ENCODE results near the gene PHB1.

The PHB1 gene

DNA sequence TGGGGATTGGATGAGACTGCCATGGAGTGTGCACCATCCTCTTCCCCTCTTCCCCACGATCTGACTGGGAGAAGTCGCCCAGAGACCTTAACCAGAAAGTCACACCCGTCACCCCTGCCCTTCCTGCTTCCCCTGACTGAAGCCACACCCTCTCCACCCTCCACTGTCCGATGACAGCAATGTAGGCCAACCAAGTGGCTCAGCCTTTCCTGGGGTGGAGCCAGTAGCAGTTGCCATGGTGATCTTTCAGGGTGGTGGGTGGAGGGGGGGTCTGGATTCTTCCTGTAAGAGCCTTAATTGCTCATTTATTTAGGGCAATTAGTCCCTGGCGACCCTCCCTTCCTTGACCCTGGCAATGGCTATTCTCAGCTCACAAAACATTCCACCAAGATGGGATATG, 37.5 kb upstream of the PHB1 start:
- DNase-seq (ENCODE audit: insufficient read length), result no peak
- TF ChIP-seq POLR2A (IDR thresholded peaks at IDR 0.05; ENCODE audit: low read depth, low read length), result no peak
- TF ChIP-seq TAF1 (IDR thresholded peaks at IDR 0.05; ENCODE audit: borderline replicate concordance, low read depth, low read length), result no peak
- no peak for TF ChIP-seq POLR2AphosphoS5 (IDR thresholded peaks at IDR 0.05; ENCODE audit: low read depth, low read length)
- FAIRE-seq, result no peak

DNA sequence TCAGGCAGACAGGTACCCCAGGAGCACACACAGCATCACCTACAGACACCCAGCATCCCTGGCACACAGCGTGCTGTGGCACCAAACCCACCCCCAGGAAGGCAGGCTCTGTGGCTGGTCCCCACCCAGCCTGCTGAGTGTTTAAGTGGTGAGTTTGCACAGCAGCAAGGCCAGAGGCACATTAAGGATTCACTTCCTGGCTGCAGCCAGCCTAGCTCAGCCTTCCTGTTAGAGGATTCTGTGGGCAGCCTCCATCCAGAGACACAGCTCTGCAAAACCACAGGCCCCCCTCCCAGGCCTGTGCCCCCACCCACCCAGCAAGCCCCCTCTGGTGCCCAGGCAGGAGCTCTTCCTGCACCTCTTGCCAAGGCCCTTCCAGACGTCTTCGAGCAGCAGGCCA, 36.1 kb upstream of the PHB1 start:
- FAIRE-seq (no peak), DNase-seq (ENCODE audit: insufficient read length) (no peak)
- TF ChIP-seq TAF1 (IDR thresholded peaks at IDR 0.05; ENCODE audit: borderline replicate concordance, low read depth, low read length) (no peak), POLR2AphosphoS5 (IDR thresholded peaks at IDR 0.05; ENCODE audit: low read depth, low read length) (no peak), POLR2A (IDR thresholded peaks at IDR 0.05; ENCODE audit: low read depth, low read length) (no peak)

DNA sequence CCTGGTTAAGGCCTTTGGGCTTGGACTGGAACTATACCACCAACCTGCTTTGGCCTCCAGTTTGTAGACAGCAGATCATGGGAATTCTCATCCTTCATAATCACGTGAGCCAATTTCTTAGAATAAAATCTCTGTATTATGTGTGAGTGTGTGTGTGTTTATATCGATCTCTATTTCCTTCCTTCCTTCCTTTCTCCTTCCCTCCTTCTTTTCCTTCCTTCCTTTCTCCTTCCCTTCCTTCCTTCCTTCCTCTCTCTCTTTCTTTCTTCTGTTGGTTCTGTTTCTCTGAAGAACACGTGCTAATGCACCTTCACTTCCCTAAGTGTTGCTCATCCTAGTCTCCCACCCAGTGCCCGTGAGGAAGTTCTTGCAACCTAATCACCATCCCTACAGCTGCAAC, 35.5 kb upstream of the PHB1 start:
- DNase-seq (ENCODE audit: insufficient read length) (no peak), FAIRE-seq (no peak)
- no peak for TF ChIP-seq TAF1 (IDR thresholded peaks at IDR 0.05; ENCODE audit: borderline replicate concordance, low read depth, low read length)
- TF ChIP-seq POLR2A (IDR thresholded peaks at IDR 0.05; ENCODE audit: low read depth, low read length), result no peak
- no peak for TF ChIP-seq POLR2AphosphoS5 (IDR thresholded peaks at IDR 0.05; ENCODE audit: low read depth, low read length)

DNA sequence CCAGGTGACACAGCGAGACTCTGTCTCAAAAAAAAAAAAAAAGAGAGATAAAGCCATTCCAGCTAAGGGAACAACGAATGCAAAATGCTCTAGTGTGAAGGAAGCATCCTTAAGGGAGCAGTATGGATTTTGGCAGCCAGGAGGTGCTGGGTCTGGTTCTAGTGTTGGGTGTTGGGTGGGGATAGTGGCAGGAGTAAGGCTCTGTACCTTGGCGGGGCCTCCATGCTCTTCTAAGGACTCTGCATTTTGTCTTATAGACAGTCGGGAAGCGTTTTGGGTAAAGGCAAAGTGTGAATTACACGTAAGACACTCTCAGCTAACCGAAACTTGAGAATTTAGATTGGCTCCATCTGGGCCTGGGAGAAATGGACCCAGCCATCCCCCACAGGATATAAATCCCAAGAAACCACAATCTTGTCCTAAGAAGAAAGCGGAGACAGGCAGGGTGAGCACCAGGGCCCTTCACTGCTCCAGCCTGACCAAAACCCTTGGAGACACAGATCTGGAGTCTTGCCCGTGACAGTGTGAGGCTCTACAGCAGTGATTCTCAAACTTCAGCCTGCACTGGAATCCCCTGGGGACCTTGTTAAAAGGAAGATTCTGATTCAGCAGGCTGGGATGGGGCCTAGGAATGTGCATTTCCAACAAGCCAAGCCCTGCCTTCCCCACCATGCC, 33.1 kb upstream of the PHB1 start:
- no peak for FAIRE-seq
- DNase-seq (ENCODE audit: insufficient read length), result no peak
- no peak for TF ChIP-seq POLR2AphosphoS5 (IDR thresholded peaks at IDR 0.05; ENCODE audit: low read depth, low read length)
- TF ChIP-seq TAF1 (IDR thresholded peaks at IDR 0.05; ENCODE audit: borderline replicate concordance, low read depth, low read length), result no peak
- TF ChIP-seq POLR2A (IDR thresholded peaks at IDR 0.05; ENCODE audit: low read depth, low read length), result no peak

DNA sequence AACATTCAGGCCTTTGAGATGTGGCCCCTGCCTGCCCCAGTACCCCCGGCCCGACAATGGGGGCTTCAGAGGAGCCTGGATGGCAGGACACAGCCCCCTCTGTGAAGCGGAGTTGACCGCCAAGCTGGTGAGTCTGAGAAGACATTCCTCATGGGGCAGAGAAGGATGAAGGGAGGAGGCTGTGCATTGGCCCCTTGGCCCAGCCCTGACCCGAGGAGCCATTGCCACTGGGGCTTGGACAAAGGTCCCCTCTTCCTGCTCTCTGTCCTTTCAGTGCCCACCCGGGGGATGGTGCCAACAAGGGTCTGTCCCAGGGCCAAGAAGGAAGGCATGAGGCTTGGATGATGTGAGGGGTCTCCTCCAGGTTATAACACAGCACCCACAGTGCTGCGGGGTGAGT, 30.9 kb upstream of the PHB1 start:
- no peak for TF ChIP-seq POLR2A (IDR thresholded peaks at IDR 0.05; ENCODE audit: low read depth, low read length)
- DNase-seq (ENCODE audit: insufficient read length) (no peak), FAIRE-seq (no peak)

DNA sequence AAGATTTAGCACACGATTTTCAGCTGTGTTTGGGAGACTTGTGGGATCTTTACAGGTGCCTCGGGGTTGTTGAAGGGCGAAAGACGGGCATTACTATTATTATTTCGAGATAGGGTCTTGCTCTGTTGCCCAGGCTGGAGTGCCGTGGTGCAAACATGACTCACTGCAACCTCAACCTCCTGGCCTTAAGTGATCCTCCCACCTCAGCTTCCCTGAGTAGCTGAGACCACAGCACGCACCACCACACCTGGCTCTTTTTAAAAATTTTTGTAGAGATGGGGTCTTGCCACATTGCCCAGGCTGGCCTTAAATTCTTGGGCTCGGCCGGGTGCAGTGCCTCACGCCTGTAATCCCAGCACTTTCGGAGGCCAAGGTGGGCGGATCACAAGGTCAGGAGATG, 29.7 kb upstream of the PHB1 start:
- no peak for DNase-seq (ENCODE audit: insufficient read length)
- no peak for FAIRE-seq
- TF ChIP-seq TAF1 (IDR thresholded peaks at IDR 0.05; ENCODE audit: borderline replicate concordance, low read depth, low read length), result no peak
- TF ChIP-seq POLR2A (IDR thresholded peaks at IDR 0.05; ENCODE audit: low read depth, low read length), result no peak
- no peak for TF ChIP-seq POLR2AphosphoS5 (IDR thresholded peaks at IDR 0.05; ENCODE audit: low read depth, low read length)

DNA sequence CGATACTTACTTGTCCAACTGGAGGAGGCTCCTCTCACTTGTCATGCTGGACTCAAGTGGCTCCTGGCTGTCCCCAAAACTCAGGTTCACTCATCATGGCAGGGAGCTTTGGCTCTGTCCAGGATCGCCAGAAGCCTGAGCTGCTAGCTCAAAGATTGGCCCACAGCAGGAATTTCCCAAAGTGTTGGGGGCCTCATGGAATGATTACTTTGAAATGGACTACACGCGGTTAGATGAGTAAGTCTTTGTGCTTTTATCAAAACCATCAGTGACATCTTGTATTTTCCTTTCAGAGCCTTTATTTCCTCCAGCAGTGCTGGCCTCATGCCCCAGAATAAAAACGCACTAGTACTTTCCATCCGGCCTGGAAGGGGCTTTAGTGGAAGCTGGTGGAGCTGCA, 29.2 kb upstream of the PHB1 start:
- no peak for FAIRE-seq
- no peak for TF ChIP-seq POLR2A (IDR thresholded peaks at IDR 0.05; ENCODE audit: low read depth, low read length)
- TF ChIP-seq POLR2AphosphoS5 (IDR thresholded peaks at IDR 0.05; ENCODE audit: low read depth, low read length), result no peak
- TF ChIP-seq TAF1 (IDR thresholded peaks at IDR 0.05; ENCODE audit: borderline replicate concordance, low read depth, low read length), result no peak
- no peak for DNase-seq (ENCODE audit: insufficient read length)

DNA sequence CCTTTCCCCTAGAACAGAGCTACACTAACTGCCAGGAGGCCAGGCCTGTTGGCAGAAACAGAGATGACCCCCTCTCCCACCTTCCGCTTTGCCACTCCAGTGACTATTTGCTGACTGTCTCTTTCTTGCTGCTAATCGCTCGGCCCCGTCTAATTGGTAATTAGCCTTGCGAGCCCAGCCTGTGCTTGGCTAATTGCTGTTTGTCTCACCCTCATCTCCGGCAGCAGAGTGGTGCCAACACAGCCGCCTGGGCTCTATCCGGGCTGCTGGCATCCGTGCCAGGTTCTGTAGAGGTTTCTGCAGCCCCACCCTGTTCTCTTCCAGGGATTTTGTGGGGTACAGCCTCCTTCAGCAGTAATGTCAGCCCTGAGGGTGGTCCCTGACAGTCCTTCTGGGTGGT, 27.4 kb upstream of the PHB1 start:
- FAIRE-seq (no peak), DNase-seq (ENCODE audit: insufficient read length) (no peak)
- no peak for TF ChIP-seq POLR2AphosphoS5 (IDR thresholded peaks at IDR 0.05; ENCODE audit: low read depth, low read length)
- no peak for TF ChIP-seq TAF1 (IDR thresholded peaks at IDR 0.05; ENCODE audit: borderline replicate concordance, low read depth, low read length)
- TF ChIP-seq POLR2A (IDR thresholded peaks at IDR 0.05; ENCODE audit: low read depth, low read length), result no peak

DNA sequence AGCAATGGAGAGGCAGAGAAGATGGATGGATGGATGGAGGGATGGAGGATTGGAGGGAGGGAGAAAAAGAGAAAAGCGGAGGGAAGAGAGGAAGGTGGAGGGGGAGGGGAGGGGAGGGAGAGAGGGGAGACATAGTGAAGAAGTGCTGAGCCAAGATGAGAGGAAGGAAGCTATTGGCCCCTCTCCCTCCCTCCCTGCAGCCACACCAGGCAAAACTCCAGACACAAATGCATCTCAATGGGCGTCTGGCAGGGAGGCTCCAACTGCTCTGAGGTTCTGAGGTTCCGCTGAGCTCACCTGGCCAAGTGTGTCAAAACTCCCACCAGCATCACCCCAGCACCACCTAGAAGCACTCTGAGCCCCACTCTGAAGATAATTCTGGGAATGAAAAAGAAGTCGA, 26.9 kb upstream of the PHB1 start:
- TF ChIP-seq POLR2A (IDR thresholded peaks at IDR 0.05; ENCODE audit: low read depth, low read length) (no peak), POLR2AphosphoS5 (IDR thresholded peaks at IDR 0.05; ENCODE audit: low read depth, low read length) (no peak), TAF1 (IDR thresholded peaks at IDR 0.05; ENCODE audit: borderline replicate concordance, low read depth, low read length) (no peak)
- DNase-seq (ENCODE audit: insufficient read length), result no peak
- FAIRE-seq, result no peak

DNA sequence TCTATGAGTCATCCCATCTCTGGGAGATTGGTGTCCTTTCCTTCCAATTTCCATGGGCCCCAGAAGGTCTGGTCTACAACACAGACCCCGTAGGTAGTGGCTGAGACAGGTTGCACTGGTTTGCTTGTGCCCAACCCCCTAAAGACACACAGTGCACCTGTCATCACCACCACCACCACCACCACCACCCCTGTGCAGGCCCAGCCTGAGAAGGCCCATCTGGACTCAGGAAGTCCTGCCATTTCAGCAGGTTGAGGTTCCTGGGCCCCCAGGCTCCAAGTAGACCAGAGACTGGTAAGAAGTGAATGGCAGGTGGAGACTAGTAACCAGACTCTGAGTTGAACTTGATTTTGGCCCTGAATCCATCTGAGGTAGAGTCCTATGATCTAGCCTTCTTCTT, 25.9 kb upstream of the PHB1 start:
- TF ChIP-seq POLR2AphosphoS5 (IDR thresholded peaks at IDR 0.05; ENCODE audit: low read depth, low read length), result no peak
- no peak for TF ChIP-seq TAF1 (IDR thresholded peaks at IDR 0.05; ENCODE audit: borderline replicate concordance, low read depth, low read length)
- TF ChIP-seq POLR2A (IDR thresholded peaks at IDR 0.05; ENCODE audit: low read depth, low read length), result no peak
- DNase-seq (ENCODE audit: insufficient read length) (no peak), FAIRE-seq (no peak)

DNA sequence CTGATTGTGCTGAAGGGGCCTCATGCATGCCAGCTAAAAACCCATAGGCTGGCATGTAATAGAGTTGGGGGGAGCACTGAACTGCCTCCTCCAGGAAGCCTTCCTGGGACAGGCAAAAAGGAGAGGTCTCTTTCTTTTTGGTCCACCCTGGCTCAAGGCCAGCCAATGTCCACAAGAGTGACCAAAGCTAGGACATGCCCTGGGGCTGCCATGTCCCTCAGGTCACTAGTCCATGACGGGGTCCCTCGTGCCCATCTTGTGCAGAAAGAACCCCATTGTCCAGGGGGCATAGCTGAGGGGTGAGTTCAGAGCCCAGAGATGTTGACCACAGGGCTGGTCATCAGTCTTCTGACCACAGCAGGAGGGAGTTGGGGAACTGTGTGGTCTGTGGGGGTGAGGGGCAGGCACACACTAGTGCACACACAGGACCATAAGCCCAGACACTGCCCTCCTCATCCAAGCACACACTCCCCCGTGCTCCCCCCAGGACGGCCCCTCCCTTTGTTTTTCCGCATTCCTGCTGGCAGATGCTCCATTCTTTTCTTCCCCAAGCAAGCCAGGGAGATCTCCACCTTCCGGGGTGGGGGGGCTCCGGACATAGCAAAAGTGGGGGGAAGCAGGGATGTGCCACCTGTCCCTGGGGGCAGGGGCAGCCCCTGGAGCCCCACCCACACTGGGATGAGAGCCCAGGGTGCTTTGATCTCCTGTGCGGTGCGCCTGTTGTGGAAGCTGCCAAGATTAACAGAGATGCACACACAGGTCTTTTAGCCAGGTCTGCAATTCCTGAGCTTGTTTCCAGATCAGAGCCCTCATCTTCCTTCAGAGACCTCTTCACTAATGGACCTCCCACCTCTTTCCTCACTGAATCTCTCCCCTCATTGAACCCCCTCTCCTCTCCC, 25.2 kb upstream of the PHB1 start:
- TF ChIP-seq POLR2A (IDR thresholded peaks at IDR 0.05; ENCODE audit: low read depth, low read length) (no peak), POLR2AphosphoS5 (IDR thresholded peaks at IDR 0.05; ENCODE audit: low read depth, low read length) (no peak)
- FAIRE-seq (no peak), DNase-seq (ENCODE audit: insufficient read length) (peak; percentile 5)

DNA sequence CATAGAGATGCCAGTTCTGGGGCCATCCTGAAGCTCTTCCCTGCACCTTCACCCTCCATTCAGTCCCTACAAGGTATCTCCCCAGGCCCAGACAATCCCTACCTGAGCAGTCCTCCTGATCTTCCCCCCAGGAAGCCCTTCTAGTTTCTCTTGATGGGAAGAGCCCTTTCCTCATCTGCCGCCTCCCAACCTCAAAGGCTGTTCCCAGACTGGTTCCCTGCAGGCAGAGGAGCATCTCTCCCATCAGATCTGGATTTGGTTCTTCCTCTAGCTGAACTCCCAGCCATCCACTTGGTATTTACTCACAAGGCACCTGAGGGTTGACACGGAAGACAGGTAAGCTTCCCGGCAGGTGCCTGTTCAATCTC, 24.6 kb upstream of the PHB1 start:
- TF ChIP-seq TAF1 (IDR thresholded peaks at IDR 0.05; ENCODE audit: borderline replicate concordance, low read depth, low read length), result no peak
- TF ChIP-seq POLR2AphosphoS5 (IDR thresholded peaks at IDR 0.05; ENCODE audit: low read depth, low read length), result no peak
- no peak for TF ChIP-seq POLR2A (IDR thresholded peaks at IDR 0.05; ENCODE audit: low read depth, low read length)

More for the DNA sequence above, 24.6 kb upstream of the PHB1 start:
- no peak for FAIRE-seq
- no peak for DNase-seq (ENCODE audit: insufficient read length)

Measured in GM12892 (cell line).